ENCODE data around the gene ARHGDIG.
A peak's percentile ranks its signal among the peaks of the same experiment; 100 is the strongest.

ARHGDIG gene

DNA sequence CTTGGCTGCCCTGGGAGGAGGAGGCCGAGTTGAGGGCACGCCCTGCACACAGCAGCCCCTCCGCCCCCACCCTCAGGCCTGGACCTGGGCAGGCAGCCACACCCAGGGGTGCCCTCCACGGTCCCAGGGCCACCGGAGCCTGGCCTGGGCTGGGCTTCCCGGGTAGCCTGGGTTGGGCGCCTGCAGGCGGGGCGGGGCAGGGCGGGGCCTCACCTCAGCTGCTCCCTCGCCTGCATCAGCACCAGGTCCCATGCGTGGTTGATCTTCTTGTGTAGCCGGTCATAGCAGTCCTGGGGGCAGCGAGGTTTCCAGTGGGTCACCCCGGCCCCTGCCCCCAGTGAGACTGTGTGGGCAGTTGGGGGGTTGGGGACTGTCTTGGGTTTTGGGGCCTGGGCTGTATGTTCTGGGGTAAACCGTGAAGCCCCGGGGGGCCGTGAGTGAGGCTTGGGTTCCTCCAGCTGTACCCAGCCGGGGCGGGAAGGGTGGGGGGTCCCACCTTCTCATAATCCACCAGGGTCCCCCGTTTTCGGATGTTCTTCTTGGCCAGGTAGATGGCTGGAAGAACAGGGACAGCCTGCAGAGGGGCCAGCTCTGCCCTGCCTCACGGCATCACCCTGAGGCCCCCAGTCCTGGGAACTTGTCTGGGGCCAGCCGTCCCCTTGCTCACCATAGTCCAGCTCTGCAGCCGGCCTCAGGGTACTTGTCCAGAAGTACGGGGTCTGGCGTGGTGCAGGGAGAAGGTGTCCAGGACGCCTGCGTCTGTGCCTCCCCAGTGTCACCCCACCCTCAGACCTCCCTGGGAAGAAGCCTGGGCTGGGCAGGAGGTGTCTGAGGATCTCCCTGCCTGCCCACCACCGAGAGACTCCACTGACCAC lies 6.6 kb upstream of the ARHGDIG start:
- Histone ChIP-seq H3K4me3 (ENCODE audit: low read depth in 1 of 2, low read length in 2 of 2) (no peak overlapping the region), H3K9me3 (ENCODE audit: low read length) (no peaks in the 10 kb centered on the region), H3K4me1 (ENCODE audit: insufficient read depth, low read length) (no peaks in the 10 kb centered on the region), H3K27ac (ENCODE audit: low read depth, low read length) (no peak overlapping the region), H3K9ac (ENCODE audit: low read length) (no peak overlapping the region), H3K36me3 (ENCODE audit: insufficient read depth, low read length) (no peaks in the 10 kb centered on the region), H3K27me3 (ENCODE audit: control insufficient read depth in 1 of 2, insufficient read depth in 2 of 2, low read length in 2 of 2) (peaks cover 0 to 22% of the 10 kb centered on the region in 2 donors)

DNA sequence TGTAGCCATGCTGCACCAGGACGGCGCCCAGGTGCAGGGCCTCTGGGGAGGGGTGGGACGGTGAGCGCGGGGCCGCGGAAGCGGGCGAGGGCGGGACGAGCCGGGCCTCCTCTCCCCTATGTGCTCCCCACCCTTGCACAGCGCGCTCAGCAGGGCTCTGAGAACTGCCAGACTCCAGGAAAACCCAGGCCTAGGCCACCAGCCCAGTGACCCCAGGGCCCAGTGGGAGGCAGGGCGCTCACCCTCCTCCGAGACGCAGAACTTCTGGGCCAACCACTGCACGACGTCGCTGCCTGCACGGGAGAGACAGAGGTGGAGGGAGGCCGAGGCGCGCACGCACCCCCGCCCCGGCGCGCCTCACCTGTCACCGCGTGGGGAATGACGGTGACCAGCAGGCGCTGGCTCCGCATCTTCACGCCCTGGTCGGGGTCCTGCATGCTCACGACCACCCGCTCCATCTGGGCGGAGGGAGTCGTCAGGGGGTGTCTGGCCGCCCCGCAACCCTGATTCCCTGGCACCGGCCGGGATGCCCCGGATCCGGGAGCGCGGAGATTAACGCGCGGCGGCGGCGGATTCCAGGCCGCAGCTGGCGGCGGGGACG lies 5.2 kb upstream of the ARHGDIG start:
- Histone ChIP-seq H3K9ac (ENCODE audit: low read length) (no peak overlapping the region), H3K4me1 (ENCODE audit: insufficient read depth, low read length) (no peaks in the 10 kb centered on the region), H3K36me3 (ENCODE audit: insufficient read depth, low read length) (no peaks in the 10 kb centered on the region), H3K9me3 (ENCODE audit: low read length) (no peaks in the 10 kb centered on the region), H3K4me3 (ENCODE audit: low read depth in 1 of 2, low read length in 2 of 2) (peak overlapping the region; percentile 53 to 64), H3K27me3 (ENCODE audit: control insufficient read depth in 1 of 2, insufficient read depth in 2 of 2, low read length in 2 of 2) (peaks cover 0 to 27% of the 10 kb centered on the region in 2 donors), H3K27ac (ENCODE audit: low read depth, low read length) (no peak overlapping the region)

DNA sequence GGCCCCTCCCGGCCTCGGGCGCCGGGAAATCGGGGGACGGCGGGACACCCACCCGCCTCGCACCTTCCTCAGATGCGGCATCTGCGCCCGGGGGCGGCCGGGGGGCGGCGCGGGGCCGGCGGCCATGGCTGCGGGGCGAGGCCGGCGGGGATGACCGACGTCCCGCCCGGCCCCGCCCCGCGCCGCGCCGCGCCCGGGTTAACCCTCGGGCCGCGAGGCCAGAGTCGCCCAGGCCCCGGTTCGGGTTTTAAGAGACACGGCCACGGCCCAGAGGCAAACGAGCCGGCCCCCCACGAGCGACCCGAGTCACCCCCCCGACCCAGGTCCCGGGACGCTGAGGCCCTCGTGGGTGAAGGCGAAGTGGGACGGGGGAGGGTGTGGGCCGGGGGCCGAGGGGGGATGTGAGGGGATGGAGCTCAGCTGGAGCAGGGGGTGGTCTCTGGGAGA lies 4.6 kb upstream of the ARHGDIG start, which contains the start of gene RGS11:
Gene RGS11 (minus strand): TSS at position 159 of the 447 bp plus-strand sequence. CDS start 33 bp downstream, at position 126.
- H3K9ac ChIP-seq (ENCODE audit: low read length), result no peak within 1 kb of the TSS
- H3K27me3 ChIP-seq (ENCODE audit: control insufficient read depth in 1 of 2, insufficient read depth in 2 of 2, low read length in 2 of 2), result peaks cover 0 to 30% of the 10 kb centered on the region in 2 donors
- no peaks in the 10 kb centered on the region for H3K4me1 ChIP-seq (ENCODE audit: insufficient read depth, low read length)

DNA sequence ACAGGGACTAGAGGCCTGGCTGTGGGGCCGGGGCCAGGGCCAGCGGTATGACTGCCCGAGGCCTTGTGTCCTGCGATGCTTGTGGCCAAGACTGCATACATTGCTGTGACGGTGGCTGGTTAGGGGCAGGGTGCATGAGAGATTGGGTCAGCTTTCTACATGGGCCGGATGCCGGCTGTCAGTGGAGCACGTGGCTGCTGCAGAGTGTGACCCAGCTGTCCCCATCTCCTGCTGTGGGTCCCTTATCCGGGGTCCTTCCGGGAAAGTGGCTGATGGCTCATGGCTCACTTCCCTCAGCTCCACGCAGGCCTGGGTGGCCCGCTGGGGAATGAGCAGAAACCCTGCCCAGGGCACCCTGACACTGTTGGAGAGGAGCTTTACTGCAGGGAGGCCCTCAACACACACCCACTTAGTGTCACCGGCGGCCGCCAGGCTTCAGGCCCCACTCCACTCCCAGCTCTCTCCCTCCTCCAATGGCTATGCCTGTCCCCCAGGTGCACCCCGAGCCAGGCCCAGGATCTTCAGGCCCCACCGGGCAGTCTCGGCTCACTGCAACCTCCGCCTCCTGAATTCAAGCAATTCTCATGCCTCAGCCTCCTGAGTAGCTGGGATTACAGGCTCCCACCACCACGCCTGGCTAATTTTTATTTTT lies 3.8 kb upstream of the ARHGDIG start:
- Histone ChIP-seq H3K36me3 (ENCODE audit: insufficient read depth, low read length) (no peaks in the 10 kb centered on the region), H3K4me3 (ENCODE audit: low read depth in 1 of 2, low read length in 2 of 2) (no peak overlapping the region), H3K9ac (ENCODE audit: low read length) (no peak overlapping the region), H3K27ac (ENCODE audit: low read depth, low read length) (no peak overlapping the region), H3K9me3 (ENCODE audit: low read length) (no peaks in the 10 kb centered on the region), H3K27me3 (ENCODE audit: control insufficient read depth in 1 of 2, insufficient read depth in 2 of 2, low read length in 2 of 2) (peaks cover 0 to 37% of the 10 kb centered on the region in 2 donors), H3K4me1 (ENCODE audit: insufficient read depth, low read length) (no peaks in the 10 kb centered on the region)

More for the DNA sequence above, 4.6 kb upstream of the ARHGDIG start, which contains the start of gene RGS11:
- Histone ChIP-seq H3K36me3 (ENCODE audit: insufficient read depth, low read length) (no peaks in the 10 kb centered on the region), H3K9me3 (ENCODE audit: low read length) (no peaks in the 10 kb centered on the region), H3K4me3 (ENCODE audit: low read depth in 1 of 2, low read length in 2 of 2) (peak within 1 kb of the TSS; percentile 53 to 64), H3K27ac (ENCODE audit: low read depth, low read length) (no peak within 1 kb of the TSS)

DNA sequence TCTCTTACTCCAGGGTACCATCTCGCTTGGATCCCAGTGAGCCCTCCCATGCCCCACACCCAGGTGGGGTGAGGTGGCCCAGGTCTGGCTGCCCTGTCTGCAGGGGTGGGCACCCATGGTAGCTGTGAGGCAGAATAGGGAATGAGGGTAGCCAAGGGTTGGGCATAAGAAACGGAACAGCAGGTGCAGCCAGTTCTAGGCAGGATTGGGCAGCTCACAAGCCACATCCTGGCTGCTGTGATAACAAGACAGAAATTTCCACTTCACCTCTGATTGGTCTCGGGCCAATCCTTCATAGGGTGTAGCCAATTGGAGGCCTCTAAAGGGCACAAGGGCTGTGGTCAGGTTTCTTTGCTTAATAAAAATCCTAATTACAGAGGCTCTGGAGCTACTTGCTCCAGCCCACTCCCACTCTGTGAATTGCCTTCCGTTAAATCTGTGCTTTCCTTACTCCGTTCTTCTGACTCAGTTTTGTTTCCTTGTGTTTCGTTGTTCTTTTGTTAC lies 1.5 kb upstream of the ARHGDIG start:
- no peaks in the 10 kb centered on the region for H3K9me3 ChIP-seq (ENCODE audit: low read length)
- H3K27me3 ChIP-seq (ENCODE audit: control insufficient read depth in 1 of 2, insufficient read depth in 2 of 2, low read length in 2 of 2), result peaks cover 0 to 35% of the 10 kb centered on the region in 2 donors
- no peak overlapping the region for H3K27ac ChIP-seq (ENCODE audit: low read depth, low read length)
- H3K4me1 ChIP-seq (ENCODE audit: insufficient read depth, low read length), result no peaks in the 10 kb centered on the region
- no peak overlapping the region for H3K9ac ChIP-seq (ENCODE audit: low read length)
- H3K36me3 ChIP-seq (ENCODE audit: insufficient read depth, low read length), result no peaks in the 10 kb centered on the region
- no peak overlapping the region for H3K4me3 ChIP-seq (ENCODE audit: low read depth in 1 of 2, low read length in 2 of 2)

DNA sequence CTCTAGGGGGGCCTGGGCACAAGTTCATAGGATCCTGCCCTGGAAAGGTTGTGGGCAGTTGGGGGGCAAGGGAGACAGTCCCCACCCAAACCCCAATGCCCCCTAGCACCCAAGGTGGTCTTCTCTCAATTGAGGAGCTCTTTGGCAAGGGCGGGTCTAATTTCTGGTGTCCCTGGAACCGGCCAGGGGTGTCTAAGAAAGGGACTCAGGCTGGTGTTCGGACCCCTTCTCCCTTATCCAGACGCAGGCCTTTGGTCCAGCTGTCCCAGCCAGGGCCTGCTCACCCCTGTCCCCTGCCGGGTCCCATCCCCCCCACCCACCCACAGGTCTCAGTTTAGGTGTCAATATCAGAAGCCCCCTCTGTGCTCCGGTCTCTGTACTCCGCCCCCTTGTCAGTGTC lies 860 bp upstream of the ARHGDIG start:
- no peak overlapping the region for H3K9ac ChIP-seq (ENCODE audit: low read length)
- no peaks in the 10 kb centered on the region for H3K9me3 ChIP-seq (ENCODE audit: low read length)
- H3K27me3 ChIP-seq (ENCODE audit: control insufficient read depth in 1 of 2, insufficient read depth in 2 of 2, low read length in 2 of 2), result peaks cover 0 to 29% of the 10 kb centered on the region in 2 donors
- H3K27ac ChIP-seq (ENCODE audit: low read depth, low read length), result no peak overlapping the region
- H3K4me1 ChIP-seq (ENCODE audit: insufficient read depth, low read length), result no peaks in the 10 kb centered on the region
- H3K4me3 ChIP-seq (ENCODE audit: low read depth in 1 of 2, low read length in 2 of 2), result no peak overlapping the region
- H3K36me3 ChIP-seq (ENCODE audit: insufficient read depth, low read length), result no peaks in the 10 kb centered on the region

DNA sequence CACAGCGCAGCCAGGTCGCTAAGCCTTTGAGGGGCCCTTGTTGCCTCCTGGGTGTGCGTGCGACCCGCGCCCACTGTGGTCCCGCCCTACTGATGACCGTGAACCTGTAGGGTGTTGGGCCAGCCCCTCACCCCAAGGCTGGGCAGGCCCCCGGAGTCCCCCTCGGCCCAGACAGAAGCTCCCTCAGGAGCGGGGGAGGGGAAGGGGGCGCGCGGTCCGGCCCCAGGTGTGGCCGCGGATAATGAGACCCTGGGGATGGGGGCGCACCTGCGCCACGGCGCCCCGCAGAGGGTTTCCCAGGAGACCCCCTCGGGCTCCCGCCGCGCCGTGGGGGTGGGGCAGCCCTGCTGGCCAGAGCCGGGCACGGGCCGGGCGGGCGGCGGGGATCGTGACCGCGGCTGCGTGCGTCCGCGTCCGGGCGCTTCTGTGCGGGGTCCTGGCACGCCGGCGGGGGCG lies 358 bp upstream of the ARHGDIG start:
- no peaks in the 10 kb centered on the region for H3K9me3 ChIP-seq (ENCODE audit: low read length)
- no peak overlapping the region for H3K9ac ChIP-seq (ENCODE audit: low read length)
- H3K4me3 ChIP-seq (ENCODE audit: low read depth in 1 of 2, low read length in 2 of 2), result no peak overlapping the region
- no peaks in the 10 kb centered on the region for H3K4me1 ChIP-seq (ENCODE audit: insufficient read depth, low read length)
- H3K27ac ChIP-seq (ENCODE audit: low read depth, low read length), result no peak overlapping the region
- H3K36me3 ChIP-seq (ENCODE audit: insufficient read depth, low read length), result no peaks in the 10 kb centered on the region
- H3K27me3 ChIP-seq (ENCODE audit: control insufficient read depth in 1 of 2, insufficient read depth in 2 of 2, low read length in 2 of 2), result peaks cover 0 to 24% of the 10 kb centered on the region in 2 donors

DNA sequence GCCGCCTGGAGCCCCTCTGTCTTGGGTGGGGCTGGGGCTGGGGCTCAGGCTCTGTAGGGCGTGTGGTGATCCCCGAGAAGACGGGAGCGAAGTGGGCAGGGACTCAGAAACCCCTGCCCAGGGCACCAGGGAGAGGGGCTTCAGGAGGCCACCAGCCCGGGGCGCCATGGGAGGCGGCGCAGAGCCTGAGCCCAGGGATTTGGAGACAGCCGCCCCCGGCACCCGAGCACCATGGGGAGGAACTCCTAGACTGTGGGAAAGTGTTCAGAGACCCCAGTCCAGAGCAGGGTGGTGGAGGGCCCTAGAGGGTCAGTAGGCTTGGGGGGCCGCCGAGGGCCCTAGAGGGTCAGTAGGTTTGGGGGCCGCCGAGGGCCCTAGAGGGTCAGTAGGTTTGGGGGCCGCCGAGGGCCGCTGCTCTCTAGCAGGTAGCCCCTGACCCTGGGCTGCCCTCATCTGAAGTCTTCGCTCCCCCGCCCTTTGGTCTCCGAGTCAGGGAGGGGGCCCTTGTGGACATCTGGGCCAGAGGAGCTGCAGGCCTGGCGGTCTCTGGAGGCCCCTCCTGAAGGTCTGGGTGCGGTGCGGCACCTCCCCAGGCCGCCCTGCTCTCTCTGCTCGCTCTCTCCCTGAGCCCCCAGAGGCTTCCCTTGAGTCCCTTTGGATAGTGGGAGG lies 734 bp downstream of the ARHGDIG start:
- H3K4me1 ChIP-seq (ENCODE audit: insufficient read depth, low read length), result no peaks in the 10 kb centered on the region
- H3K27ac ChIP-seq (ENCODE audit: low read depth, low read length), result no peak overlapping the region
- no peaks in the 10 kb centered on the region for H3K36me3 ChIP-seq (ENCODE audit: insufficient read depth, low read length)
- no peaks in the 10 kb centered on the region for H3K9me3 ChIP-seq (ENCODE audit: low read length)
- no peak overlapping the region for H3K4me3 ChIP-seq (ENCODE audit: low read depth in 1 of 2, low read length in 2 of 2)
- no peak overlapping the region for H3K9ac ChIP-seq (ENCODE audit: low read length)
- peaks cover 0 to 21% of the 10 kb centered on the region in 2 donors for H3K27me3 ChIP-seq (ENCODE audit: control insufficient read depth in 1 of 2, insufficient read depth in 2 of 2, low read length in 2 of 2)

DNA sequence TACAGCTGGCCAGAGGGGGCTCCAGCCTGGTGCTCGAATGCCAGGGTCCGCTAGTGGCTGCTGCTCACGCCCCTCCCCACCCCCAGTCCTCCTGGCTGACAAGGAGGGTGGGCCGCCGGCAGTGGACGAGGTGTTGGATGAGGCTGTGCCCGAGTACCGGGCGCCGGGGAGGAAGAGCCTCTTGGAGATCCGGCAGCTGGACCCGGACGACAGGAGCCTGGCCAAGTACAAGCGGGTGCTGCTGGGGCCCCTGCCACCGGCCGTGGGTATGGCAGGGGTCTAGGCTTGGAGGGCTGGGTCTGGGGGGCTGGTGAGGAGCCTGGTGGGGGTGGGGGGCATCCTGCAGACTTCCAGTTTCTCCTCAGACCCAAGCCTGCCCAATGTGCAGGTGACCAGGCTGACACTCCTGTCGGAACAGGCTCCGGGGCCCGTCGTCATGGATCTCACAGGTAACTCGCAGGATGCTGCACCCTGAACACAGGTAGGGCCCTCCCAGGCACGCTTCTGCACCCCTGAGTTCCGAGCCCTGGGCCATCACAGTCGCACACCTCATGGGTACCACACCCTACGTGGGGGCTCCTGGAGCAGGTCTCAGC lies 1.4 kb downstream of the ARHGDIG start:
- H3K27ac ChIP-seq (ENCODE audit: low read depth, low read length), result no peak overlapping the region
- H3K4me1 ChIP-seq (ENCODE audit: insufficient read depth, low read length), result no peaks in the 10 kb centered on the region
- H3K36me3 ChIP-seq (ENCODE audit: insufficient read depth, low read length), result no peaks in the 10 kb centered on the region
- H3K27me3 ChIP-seq (ENCODE audit: control insufficient read depth in 1 of 2, insufficient read depth in 2 of 2, low read length in 2 of 2), result peaks cover 0 to 21% of the 10 kb centered on the region in 2 donors
- H3K4me3 ChIP-seq (ENCODE audit: low read depth in 1 of 2, low read length in 2 of 2), result no peak overlapping the region
- no peaks in the 10 kb centered on the region for H3K9me3 ChIP-seq (ENCODE audit: low read length)
- H3K9ac ChIP-seq (ENCODE audit: low read length), result no peak overlapping the region

DNA sequence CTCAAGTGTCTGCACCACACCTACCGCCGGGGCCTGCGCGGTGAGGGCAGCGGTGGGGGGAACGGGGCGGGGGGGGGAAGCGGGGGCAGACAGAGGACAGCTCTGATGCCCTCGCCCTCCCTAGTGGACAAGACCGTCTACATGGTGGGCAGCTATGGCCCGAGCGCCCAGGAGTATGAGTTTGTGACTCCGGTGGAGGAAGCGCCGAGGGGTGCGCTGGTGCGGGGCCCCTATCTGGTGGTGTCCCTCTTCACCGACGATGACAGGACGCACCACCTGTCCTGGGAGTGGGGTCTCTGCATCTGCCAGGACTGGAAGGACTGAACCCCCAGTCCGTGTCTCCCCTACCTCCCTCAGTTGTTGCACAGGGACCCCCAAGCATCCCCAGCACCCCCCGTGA lies 2.1 kb downstream of the ARHGDIG start:
- no peak overlapping the region for H3K27ac ChIP-seq (ENCODE audit: low read depth, low read length)
- H3K9me3 ChIP-seq (ENCODE audit: low read length), result no peaks in the 10 kb centered on the region
- no peaks in the 10 kb centered on the region for H3K36me3 ChIP-seq (ENCODE audit: insufficient read depth, low read length)
- H3K4me1 ChIP-seq (ENCODE audit: insufficient read depth, low read length), result no peaks in the 10 kb centered on the region
- peaks cover 0 to 21% of the 10 kb centered on the region in 2 donors for H3K27me3 ChIP-seq (ENCODE audit: control insufficient read depth in 1 of 2, insufficient read depth in 2 of 2, low read length in 2 of 2)
- H3K9ac ChIP-seq (ENCODE audit: low read length), result no peak overlapping the region
- no peak overlapping the region for H3K4me3 ChIP-seq (ENCODE audit: low read depth in 1 of 2, low read length in 2 of 2)

All from muscle layer of colon (tissue), 2 donors.